Myometrial cell (primary cell): ENCODE data around the gene ATL1. TPM values are rescaled to one million over a fixed set of nuclear protein-coding genes. Genes with fewer than 3 reads are reported as not detected.

ENCODE experiments used
- total RNA-seq: library from RNA; depleted of rRNA; stranded (reverse); fragments of >200 nt; gene quantifications from 2 replicates; pipeline ENCODE4 v1.2.3, GENCODE V29; 2015

Gene ATL1
- total RNA-seq: 8.7 and 11.0 TPM in 2 replicates

DNA sequence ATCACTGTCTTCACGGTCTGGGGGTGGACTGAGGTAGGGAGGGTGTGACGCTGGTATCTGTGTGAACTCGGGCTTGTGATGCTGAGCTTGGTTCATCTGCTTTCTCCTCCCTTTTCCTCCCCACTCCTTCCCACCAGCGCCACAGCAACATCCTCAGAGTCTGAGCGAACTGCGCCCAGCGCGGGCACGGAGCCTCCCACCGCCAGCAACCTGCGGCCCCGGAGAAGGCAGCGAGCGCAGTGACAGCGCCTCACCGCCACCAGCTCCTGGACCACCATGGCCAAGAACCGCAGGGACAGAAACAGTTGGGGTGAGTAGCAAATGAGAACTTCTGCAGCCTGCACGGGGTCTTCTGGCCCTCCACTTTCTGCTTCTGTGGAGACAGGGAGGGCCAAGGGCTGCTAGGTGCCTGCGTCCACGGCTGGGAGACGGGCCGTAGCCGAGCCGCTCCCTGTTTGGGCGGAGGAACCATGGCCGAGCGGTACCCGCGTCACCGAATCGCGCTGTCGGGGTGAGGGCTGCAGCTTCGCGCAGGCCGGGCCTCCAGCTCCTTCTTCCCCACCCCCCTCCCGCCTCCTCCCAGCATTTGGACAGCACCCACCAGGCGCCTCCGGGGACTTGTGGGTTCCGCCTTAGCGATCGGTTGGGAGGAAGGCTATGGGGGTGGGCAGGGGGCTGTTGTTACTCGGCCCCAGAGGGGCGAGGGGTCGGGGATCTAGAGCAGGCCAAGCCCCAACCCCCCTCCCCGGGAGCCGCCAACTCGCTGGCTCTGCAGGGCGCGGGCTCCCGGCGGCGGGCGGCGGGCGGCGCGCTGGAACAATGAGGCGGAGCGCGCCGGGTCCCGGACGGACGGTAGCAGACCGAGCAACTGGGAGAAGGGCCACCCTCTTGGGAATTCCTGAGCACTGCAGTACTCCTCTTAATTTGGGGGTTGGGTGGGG is at the start of gene ATL1:
Gene ATL1 (plus strand): TSS at position 156 of the 941 bp plus-strand sequence. CDS start 121 bp downstream, at position 277.

DNA sequence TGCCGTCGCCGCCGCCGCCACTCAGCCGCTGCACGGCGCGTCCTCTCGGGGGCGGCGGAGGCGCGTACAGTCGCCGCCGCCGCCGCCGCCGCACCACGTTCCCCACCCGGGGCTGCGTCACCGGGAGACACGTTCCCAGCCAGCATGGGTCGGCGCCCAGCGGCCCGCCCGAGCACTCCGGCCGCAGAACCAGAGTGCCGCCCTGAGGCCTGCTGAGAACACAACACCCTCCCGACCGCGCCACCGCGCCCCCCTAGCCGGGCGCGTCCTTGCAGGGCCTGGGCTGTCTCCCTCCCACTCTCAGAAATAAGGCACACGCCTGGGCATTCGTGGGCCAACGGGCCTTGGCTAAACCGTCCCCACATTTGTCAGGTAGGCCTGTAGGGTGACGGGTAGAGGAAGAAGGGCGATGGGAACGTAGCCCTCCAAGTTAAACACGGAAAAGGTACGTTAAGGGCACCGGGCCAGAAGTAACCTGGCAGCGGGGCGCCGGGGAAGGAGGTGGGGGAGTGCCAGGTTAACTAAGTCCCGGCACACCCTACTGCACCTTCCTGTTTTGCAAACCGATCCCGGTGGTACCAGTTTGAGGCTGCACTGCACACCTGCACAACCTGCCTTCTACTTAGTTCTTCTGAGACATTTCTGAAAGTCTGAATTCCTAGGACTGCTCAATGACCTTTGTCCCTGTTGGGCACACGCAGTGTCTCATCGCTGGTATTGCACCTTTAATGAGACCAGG is 27.3 kb upstream of the ATL1 start, which contains the start of gene MAP4K5:
Gene MAP4K5 (minus strand): TSS at position 68 of the 739 bp plus-strand sequence. CDS start 520 bp downstream, outside the sequence.

DNA sequence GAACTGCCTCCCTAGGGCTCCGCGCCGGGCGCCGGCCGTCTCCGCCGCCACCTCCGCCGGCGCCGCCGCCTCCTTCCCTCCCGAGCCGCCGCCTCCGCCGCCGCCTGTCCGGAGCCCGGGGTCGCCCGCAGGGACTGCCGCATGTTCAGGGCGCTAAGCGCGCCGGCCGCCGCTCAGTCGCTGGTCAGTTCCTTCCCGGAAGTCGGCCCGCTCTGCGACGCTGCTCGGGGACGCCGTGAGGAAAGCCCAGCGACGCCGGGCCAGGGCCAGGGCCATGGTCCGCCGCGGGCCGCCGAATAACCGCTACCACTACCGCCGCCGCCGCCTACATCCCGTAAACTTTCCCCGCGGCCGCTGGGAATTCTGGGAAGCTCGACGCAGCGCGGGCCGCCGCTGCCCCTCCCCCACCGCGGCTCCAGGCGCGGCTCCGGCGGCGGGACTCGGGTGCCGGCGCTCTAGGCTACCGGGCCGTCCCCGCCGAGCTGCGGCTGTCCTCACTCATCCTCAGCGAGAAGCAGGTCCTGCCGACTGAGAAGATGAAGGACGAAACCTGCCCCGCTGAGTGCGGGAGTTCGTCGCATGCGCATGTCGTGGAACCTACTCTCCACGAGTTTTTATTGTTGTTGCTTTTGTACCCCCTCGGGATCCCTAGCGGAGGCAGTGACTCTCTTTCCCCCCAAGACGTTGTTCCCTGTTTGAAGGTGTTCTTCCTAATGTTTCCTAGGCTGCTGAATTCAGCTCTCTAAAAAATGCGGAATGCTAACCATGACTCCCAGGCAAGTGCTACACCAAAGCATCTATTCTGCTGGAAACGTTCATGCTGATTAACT is 108.3 kb downstream of the ATL1 start, which contains the start of gene SAV1:
Gene SAV1 (minus strand): TSS at position 311 of the 830 bp plus-strand sequence. CDS start 339 bp downstream, outside the sequence.

Other genes starting within 250 kb of the ATL1 start
- gene L2HGDH, start 247.9 kb upstream of the ATL1 start, total RNA-seq: 3.7 and 5.8 TPM in 2 replicates
- 2.3 and 6.7 TPM in 2 replicates for gene DMAC2L, start 247.8 kb upstream of the ATL1 start, total RNA-seq
- gene CDKL1, start 163.3 kb upstream of the ATL1 start, total RNA-seq: 1.4 and 7.3 TPM in 2 replicates
- 48.9 and 65.2 TPM in 2 replicates for gene MAP4K5, start 27.6 kb upstream of the ATL1 start, total RNA-seq
- gene SAV1, start 108.2 kb downstream of the ATL1 start, total RNA-seq: 21.9 and 33.3 TPM in 2 replicates